Kidney (tissue), 14 donors: ENCODE measurements around the gene PLEKHJ1. TPM values are rescaled to one million over a fixed set of nuclear protein-coding genes. Genes with fewer than 3 reads are reported as not detected.

ENCODE experiments used
- DNase-seq, 5 donors: peaks; one replicate each; pipeline ENCODE4 v3.0.0-alpha.2; 2013 to 2020
- FAIRE-seq: peaks from 2 replicates; lab custom pipeline; 2012; peaks lifted over from hg19 to GRCh38; lab: Jason Lieb, UNC
- H3K27ac ChIP-seq, 2 donors: one replicate each; pipeline ENCODE4 v1.7.0; 2013; ENCODE audit warnings: low read depth in 2 of 2, low read length in 2 of 2, inconsistent platforms in 1 of 2
- H3K27me3 ChIP-seq: one replicate; pipeline ENCODE4 v1.7.1; 2013; ENCODE audit warnings: low read length, inconsistent platforms; ENCODE audit not compliant: control insufficient read depth, insufficient read depth
- H3K36me3 ChIP-seq, 3 donors: one replicate each; pipeline versions ENCODE4 v1.7.0 to v1.7.1; 2013; ENCODE audit warnings: low read length in 3 of 3, control low read depth in 1 of 3, inconsistent platforms in 1 of 3; ENCODE audit not compliant: insufficient read depth in 3 of 3, control insufficient read depth in 2 of 3
- H3K4me1 ChIP-seq, 3 donors: one replicate each; pipeline versions ENCODE4 v1.7.0 to v1.7.1; 2013; ENCODE audit warnings: low read length in 3 of 3, inconsistent platforms in 1 of 3, low read depth in 1 of 3; ENCODE audit not compliant: control insufficient read depth in 2 of 3, insufficient read depth in 2 of 3
- H3K4me3 ChIP-seq, 3 donors: one replicate each; pipeline versions ENCODE4 v1.7.0 to v1.8.1; 2013; ENCODE audit warnings: low read length in 3 of 3, control low read depth in 1 of 3, inconsistent platforms in 1 of 3
- H3K9ac ChIP-seq, 3 donors: one replicate each; pipeline versions ENCODE4 v1.7.0 to v1.7.1; 2013; ENCODE audit warnings: low read length in 3 of 3, control low read depth in 1 of 3, inconsistent platforms in 1 of 3
- H3K9me3 ChIP-seq, 3 donors: one replicate each; pipeline versions ENCODE4 v1.7.0 to v1.7.1; 2013; ENCODE audit warnings: low read length in 3 of 3, control low read depth in 1 of 3, inconsistent platforms in 1 of 3; ENCODE audit not compliant: control insufficient read depth in 2 of 3, insufficient read depth in 1 of 3
- CTCF ChIP-seq: IDR thresholded peaks from 3 replicates; pipeline ENCODE4 v1.5.1; 2012; ENCODE audit warnings: mild to moderate bottlenecking, moderate library complexity, borderline replicate concordance; ENCODE audit not compliant: insufficient read depth; ENCODE audit errors: extremely low read depth
- intact Hi-C: fragments of 100-400 bp; cut with DNase I; formaldehyde crosslinking; loops from one replicate; pipeline ENCODE4 v1.11.1; 2022
- polyA plus RNA-seq: library from polyadenylated mRNA; stranded (reverse); fragments of 350-450 nt; fragmentation: Illumina TruSeq; extraction: RNeasy Lipid Tissue Mini Kit (QIAGEN cat#74804); gene quantifications from one replicate; pipeline ENCODE4 v1.2.3, GENCODE V29; 2014; ENCODE audit warnings: low read depth, low replicate concordance; ENCODE audit not compliant: insufficient read depth
- total RNA-seq: library from RNA; stranded (reverse); fragmentation: NEBNext Ultra II Directional; extraction: Animal tissue kit (Norgen Biotek cat#: 25700); gene quantifications from one replicate; pipeline ENCODE4 v1.2.1, GENCODE V29; 2021
- donor health status: control.
- donor health status: control.
- donor health status: control.
- donor health status: control.
- donor health status: control.
- donor health status: DM: yes; HTN: yes; CAD: no.
- donor health status: Normal renal cell carcinoma (clear cell type).

PLEKHJ1 gene
- total and polyA plus RNA-seq, 2 donors from 2014 or later, result 59.7 to 156 TPM

DNA sequence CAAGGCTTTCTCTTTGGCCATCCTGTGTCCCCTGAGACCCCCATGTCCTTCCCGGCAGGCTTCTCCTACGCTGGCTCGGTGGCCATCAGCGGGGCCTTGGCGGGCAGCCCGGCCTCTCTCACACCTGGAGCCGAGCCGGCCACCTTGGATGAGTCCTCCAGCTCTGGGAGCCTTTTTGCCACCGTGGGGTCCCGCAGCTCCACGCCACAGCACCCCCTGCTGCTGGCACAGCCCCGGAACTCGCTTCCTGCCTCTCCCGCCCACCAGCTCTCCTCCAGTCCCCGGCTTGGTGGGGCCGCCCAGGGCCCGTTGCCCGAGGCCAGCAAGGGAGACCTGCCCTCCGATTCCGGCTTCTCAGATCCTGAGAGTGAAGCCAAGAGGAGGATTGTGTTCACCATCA is 14.2 kb downstream of the PLEKHJ1 start:
- DNase-seq (no peak), FAIRE-seq (no peak)
- intact Hi-C loops, result no loop called here
- H3K27ac ChIP-seq, result no peak overlapping the region
- no peak for TF ChIP-seq CTCF
- H3K4me1 ChIP-seq, result peaks cover 0 to 4% (median 0%) of the 10 kb centered on the region in 3 donors
- H3K4me3 ChIP-seq, result no peak overlapping the region
- H3K9ac ChIP-seq, result no peak overlapping the region
- no peaks in the 10 kb centered on the region for H3K27me3 ChIP-seq
- H3K36me3 ChIP-seq, result peaks cover 0 to 9% (median 6%) of the 10 kb centered on the region in 3 donors
- no peaks in the 10 kb centered on the region for H3K9me3 ChIP-seq

DNA sequence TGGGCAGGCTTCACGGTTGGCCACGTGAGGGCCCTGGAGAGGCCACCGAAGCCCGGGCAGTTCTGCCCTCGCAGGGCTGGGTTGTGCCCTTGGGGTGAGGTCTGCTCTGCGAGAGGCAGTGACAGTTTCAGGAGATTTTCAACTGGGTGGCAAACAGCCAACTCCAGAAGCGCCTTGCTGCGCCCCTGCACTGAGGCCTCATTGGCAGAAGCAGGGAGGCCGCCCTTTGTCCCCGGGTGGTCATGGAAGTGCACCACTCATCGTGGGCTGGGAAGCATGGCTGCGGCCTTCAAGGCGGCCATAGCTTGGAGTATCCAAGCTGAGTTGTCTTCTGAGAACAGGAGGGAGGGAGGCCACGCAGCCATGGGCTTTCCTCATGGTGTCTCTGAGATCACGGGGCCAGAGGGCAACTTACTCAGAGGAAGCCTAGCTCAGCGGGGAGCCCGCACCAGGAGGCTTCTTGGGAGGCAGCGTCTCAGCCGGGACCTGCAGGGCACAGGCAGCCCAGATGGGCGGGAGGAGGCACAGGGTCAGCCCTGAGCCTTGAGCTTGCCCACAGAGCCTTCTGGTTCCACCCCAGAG is 14.8 kb downstream of the PLEKHJ1 start:
- H3K27ac ChIP-seq, result no peak overlapping the region
- FAIRE-seq (no peak), DNase-seq (no peak)
- H3K9ac ChIP-seq, result no peak overlapping the region
- H3K27me3 ChIP-seq, result no peaks in the 10 kb centered on the region
- H3K36me3 ChIP-seq, result peaks cover 0 to 15% (median 6%) of the 10 kb centered on the region in 3 donors
- TF ChIP-seq CTCF, result no peak
- H3K4me1 ChIP-seq, result peaks cover 0 to 4% (median 0%) of the 10 kb centered on the region in 3 donors
- H3K4me3 ChIP-seq, result no peak overlapping the region
- intact Hi-C loops, result no loop called here
- no peaks in the 10 kb centered on the region for H3K9me3 ChIP-seq

DNA sequence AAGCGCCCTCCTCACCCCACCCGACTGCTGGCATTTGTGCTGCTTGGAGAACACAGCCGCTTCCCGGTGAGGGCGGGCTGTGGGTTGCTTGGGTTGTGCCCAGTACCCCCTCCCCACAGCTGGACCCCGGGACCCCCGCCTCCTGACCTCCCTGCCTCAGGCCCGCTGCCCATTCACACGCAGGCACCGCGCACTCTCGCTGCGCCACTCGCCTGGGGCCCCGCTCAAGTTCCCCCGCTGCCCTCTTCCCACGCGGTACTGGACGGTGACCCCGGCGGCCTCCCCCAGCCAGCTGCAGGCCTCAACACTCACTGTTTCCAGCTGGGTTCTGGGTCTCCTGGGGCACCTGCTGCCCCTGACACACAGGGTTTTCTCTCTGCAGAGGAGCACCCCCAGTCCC is 16.4 kb downstream of the PLEKHJ1 start:
- Histone ChIP-seq H3K4me3 (no peak overlapping the region), H3K36me3 (peaks cover 0 to 17% (median 8%) of the 10 kb centered on the region in 3 donors), H3K27ac (no peak overlapping the region), H3K9ac (no peak overlapping the region), H3K9me3 (no peaks in the 10 kb centered on the region), H3K4me1 (peaks cover 0 to 4% (median 0%) of the 10 kb centered on the region in 3 donors), H3K27me3 (no peaks in the 10 kb centered on the region)
- DNase-seq (no peak), FAIRE-seq (no peak)
- intact Hi-C loops, result no loop called here
- no peak for TF ChIP-seq CTCF
